SU-DHL-6 (cell line): Measurements from ENCODE around the gene KMT5C.

Experiments used
- EZH2phosphoT487 ChIP-seq: fragments of 200-600 bp; sonication (generic), shearing (Covaris generic); conservative IDR thresholded peaks from 2 replicates; pipeline ENCODE4 v1.6.1; 2018; ENCODE audit warnings: mild to moderate bottlenecking, antibody characterized with exemption, low read length, moderate library complexity, mixed read lengths
- TF ChIP-seq, protein P1 (sequence below): fragments of 200-600 bp; sonication (generic); IDR thresholded peaks from one replicate; pipeline ENCODE4 v1.5.1; 2017; ENCODE audit warnings: antibody characterized with exemption, mild to moderate bottlenecking, low read length, moderate library complexity; ENCODE audit not compliant: insufficient read depth, poor library complexity, severe bottlenecking

DNA sequence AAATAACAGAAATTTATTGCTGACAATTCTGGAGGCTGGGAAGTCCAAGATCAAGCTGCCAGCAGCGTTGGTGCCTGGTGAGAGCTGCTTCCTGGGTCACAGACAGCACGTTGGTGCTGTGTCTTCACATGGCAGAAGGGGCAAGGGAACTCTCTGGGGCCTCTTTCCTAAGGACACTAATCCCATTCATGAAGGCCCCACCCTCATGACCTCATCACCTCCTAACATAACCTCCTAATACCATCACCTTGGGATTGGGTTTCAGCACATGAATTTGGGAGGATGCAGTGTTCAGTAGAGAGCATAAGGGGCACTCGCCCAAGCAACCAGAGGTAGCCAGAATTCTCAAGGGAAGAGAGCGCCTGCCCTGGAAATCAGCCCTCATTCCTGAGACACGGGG lies 30.2 kb upstream of the KMT5C start:
- TF ChIP-seq, protein P1, sequence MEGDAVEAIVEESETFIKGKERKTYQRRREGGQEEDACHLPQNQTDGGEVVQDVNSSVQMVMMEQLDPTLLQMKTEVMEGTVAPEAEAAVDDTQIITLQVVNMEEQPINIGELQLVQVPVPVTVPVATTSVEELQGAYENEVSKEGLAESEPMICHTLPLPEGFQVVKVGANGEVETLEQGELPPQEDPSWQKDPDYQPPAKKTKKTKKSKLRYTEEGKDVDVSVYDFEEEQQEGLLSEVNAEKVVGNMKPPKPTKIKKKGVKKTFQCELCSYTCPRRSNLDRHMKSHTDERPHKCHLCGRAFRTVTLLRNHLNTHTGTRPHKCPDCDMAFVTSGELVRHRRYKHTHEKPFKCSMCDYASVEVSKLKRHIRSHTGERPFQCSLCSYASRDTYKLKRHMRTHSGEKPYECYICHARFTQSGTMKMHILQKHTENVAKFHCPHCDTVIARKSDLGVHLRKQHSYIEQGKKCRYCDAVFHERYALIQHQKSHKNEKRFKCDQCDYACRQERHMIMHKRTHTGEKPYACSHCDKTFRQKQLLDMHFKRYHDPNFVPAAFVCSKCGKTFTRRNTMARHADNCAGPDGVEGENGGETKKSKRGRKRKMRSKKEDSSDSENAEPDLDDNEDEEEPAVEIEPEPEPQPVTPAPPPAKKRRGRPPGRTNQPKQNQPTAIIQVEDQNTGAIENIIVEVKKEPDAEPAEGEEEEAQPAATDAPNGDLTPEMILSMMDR: no peak
- no peak for TF ChIP-seq EZH2phosphoT487
